Stomach smooth muscle (tissue), 2 donors: ENCODE results near the gene GBA3.

Experiments
- H3K27ac ChIP-seq: one replicate; pipeline ENCODE4 v1.7.0; 2013; ENCODE audit warnings: mild to moderate bottlenecking, low read length, inconsistent platforms
- H3K27me3 ChIP-seq, 2 donors: one replicate each; pipeline ENCODE4 v1.7.0; 2013; ENCODE audit warnings: low read length in 2 of 2; ENCODE audit not compliant: insufficient read depth in 2 of 2, control insufficient read depth in 1 of 2
- H3K36me3 ChIP-seq, 2 donors: one replicate each; pipeline ENCODE4 v1.7.0; 2013; ENCODE audit warnings: low read length in 2 of 2; ENCODE audit not compliant: control insufficient read depth in 2 of 2, insufficient read depth in 2 of 2
- H3K4me1 ChIP-seq: one replicate; pipeline ENCODE4 v1.7.0; 2013; ENCODE audit warnings: low read length; ENCODE audit not compliant: control insufficient read depth, insufficient read depth
- H3K4me3 ChIP-seq, 2 donors: one replicate each; pipeline ENCODE4 v1.7.0; 2013; ENCODE audit warnings: low read length in 2 of 2
- H3K9ac ChIP-seq, 2 donors: one replicate each; pipeline ENCODE4 v1.7.0; 2013; ENCODE audit warnings: low read length in 2 of 2, mild to moderate bottlenecking in 1 of 2
- H3K9me3 ChIP-seq, 2 donors: one replicate each; pipeline ENCODE4 v1.7.0; 2013; ENCODE audit warnings: low read length in 2 of 2; ENCODE audit not compliant: control insufficient read depth in 2 of 2
- donor health status: healthy.
- donor health status: Pancreatic carcinoma.

The GBA3 gene

GRCh38 chr4:22672519-22672918 is 20.2 kb upstream of the GBA3 start:
- Histone ChIP-seq H3K4me1 (no peaks in the 10 kb centered on the region), H3K4me3 (no peak overlapping the region), H3K27ac (no peak overlapping the region), H3K36me3 (no peaks in the 10 kb centered on the region), H3K9me3 (no peaks in the 10 kb centered on the region), H3K27me3 (no peaks in the 10 kb centered on the region), H3K9ac (no peak overlapping the region)

GRCh38 chr4:22672944-22673343 is 19.8 kb upstream of the GBA3 start:
- Histone ChIP-seq H3K27ac (no peak overlapping the region), H3K9me3 (no peaks in the 10 kb centered on the region), H3K4me1 (no peaks in the 10 kb centered on the region), H3K36me3 (no peaks in the 10 kb centered on the region), H3K9ac (no peak overlapping the region), H3K27me3 (no peaks in the 10 kb centered on the region), H3K4me3 (no peak overlapping the region)

GRCh38 chr4:22674700-22675099 is 18.0 kb upstream of the GBA3 start:
- Histone ChIP-seq H3K4me1 (no peaks in the 10 kb centered on the region), H3K9ac (no peak overlapping the region), H3K27ac (no peak overlapping the region), H3K4me3 (no peak overlapping the region), H3K27me3 (no peaks in the 10 kb centered on the region), H3K9me3 (no peaks in the 10 kb centered on the region), H3K36me3 (no peaks in the 10 kb centered on the region)

GRCh38 chr4:22676063-22676462 is 16.7 kb upstream of the GBA3 start:
- H3K27me3 ChIP-seq, result no peaks in the 10 kb centered on the region
- H3K9me3 ChIP-seq, result no peaks in the 10 kb centered on the region
- no peak overlapping the region for H3K9ac ChIP-seq
- no peak overlapping the region for H3K27ac ChIP-seq
- no peaks in the 10 kb centered on the region for H3K4me1 ChIP-seq
- H3K36me3 ChIP-seq, result no peaks in the 10 kb centered on the region
- no peak overlapping the region for H3K4me3 ChIP-seq

GRCh38 chr4:22677780-22678179 is 15.0 kb upstream of the GBA3 start:
- no peak overlapping the region for H3K4me3 ChIP-seq
- H3K9me3 ChIP-seq, result no peaks in the 10 kb centered on the region
- H3K27ac ChIP-seq, result no peak overlapping the region

GRCh38 chr4:22678940-22679854 is 13.5 kb upstream of the GBA3 start:
- no peak overlapping the region for H3K4me3 ChIP-seq
- H3K27ac ChIP-seq, result no peak overlapping the region
- H3K9ac ChIP-seq, result no peak overlapping the region
- no peaks in the 10 kb centered on the region for H3K9me3 ChIP-seq
- no peaks in the 10 kb centered on the region for H3K36me3 ChIP-seq
- no peaks in the 10 kb centered on the region for H3K27me3 ChIP-seq
- no peaks in the 10 kb centered on the region for H3K4me1 ChIP-seq

More at GRCh38 chr4:22677780-22678179, 15.0 kb upstream of the GBA3 start:
- Histone ChIP-seq H3K4me1 (no peaks in the 10 kb centered on the region), H3K9ac (no peak overlapping the region), H3K27me3 (no peaks in the 10 kb centered on the region), H3K36me3 (no peaks in the 10 kb centered on the region)

GRCh38 chr4:22680065-22680642 is 12.6 kb upstream of the GBA3 start:
- no peak overlapping the region for H3K4me3 ChIP-seq
- no peak overlapping the region for H3K9ac ChIP-seq
- no peaks in the 10 kb centered on the region for H3K27me3 ChIP-seq
- no peaks in the 10 kb centered on the region for H3K4me1 ChIP-seq
- no peak overlapping the region for H3K27ac ChIP-seq
- H3K9me3 ChIP-seq, result no peaks in the 10 kb centered on the region
- H3K36me3 ChIP-seq, result no peaks in the 10 kb centered on the region

- H3K9ac ChIP-seq, result no peak overlapping the region
- H3K9me3 ChIP-seq, result no peaks in the 10 kb centered on the region
- no peak overlapping the region for H3K4me3 ChIP-seq
- no peaks in the 10 kb centered on the region for H3K4me1 ChIP-seq
- no peaks in the 10 kb centered on the region for H3K27me3 ChIP-seq
- H3K27ac ChIP-seq, result no peak overlapping the region
- H3K36me3 ChIP-seq, result no peaks in the 10 kb centered on the region
Measured at GRCh38 chr4:22683726-22684125, 9.0 kb upstream of the GBA3 start.

GRCh38 chr4:22686141-22686540 is 6.6 kb upstream of the GBA3 start:
- H3K9me3 ChIP-seq, result no peaks in the 10 kb centered on the region
- H3K27me3 ChIP-seq, result no peaks in the 10 kb centered on the region
- no peak overlapping the region for H3K27ac ChIP-seq
- H3K9ac ChIP-seq, result no peak overlapping the region
- H3K36me3 ChIP-seq, result no peaks in the 10 kb centered on the region
- no peaks in the 10 kb centered on the region for H3K4me1 ChIP-seq
- H3K4me3 ChIP-seq, result no peak overlapping the region

- Histone ChIP-seq H3K9ac (no peak overlapping the region), H3K4me3 (no peak overlapping the region), H3K27me3 (peaks cover 0 to 2% of the 10 kb centered on the region in 2 donors), H3K36me3 (no peaks in the 10 kb centered on the region), H3K27ac (no peak overlapping the region), H3K9me3 (no peaks in the 10 kb centered on the region), H3K4me1 (no peaks in the 10 kb centered on the region)
Measured at GRCh38 chr4:22688236-22688635, 4.5 kb upstream of the GBA3 start.

GRCh38 chr4:22689428-22689827 is 3.3 kb upstream of the GBA3 start:
- Histone ChIP-seq H3K4me3 (no peak overlapping the region), H3K27me3 (peaks cover 0 to 2% of the 10 kb centered on the region in 2 donors), H3K9me3 (no peaks in the 10 kb centered on the region), H3K27ac (no peak overlapping the region), H3K9ac (no peak overlapping the region), H3K36me3 (no peaks in the 10 kb centered on the region), H3K4me1 (no peaks in the 10 kb centered on the region)
